SK-N-SH treated with all-trans-retinoic acid at 6 μM for 48 hours (cell line): Measurements from ENCODE around the gene ERVH48-1.

Experiments
- ATAC-seq: fragments of 200-7000 bp; cut with Tn5 transposase; 3 replicates; pipeline ENCODE4 v1.9.1; 2020; ENCODE audit warnings: mild to moderate bottlenecking, moderate library complexity
- ARNTL ChIP-seq: fragments of 450-650 bp; formaldehyde crosslinking; IDR thresholded peaks from 2 replicates; pipeline ENCODE4 v1.5.0; 2020; ENCODE audit warnings: low read depth, mild to moderate bottlenecking, moderate library complexity, borderline replicate concordance
- BACH2 ChIP-seq: fragments of 250-450 bp; sonication (Bioruptor Pico); IDR thresholded peaks from 2 replicates; pipeline ENCODE4 v1.9.0; 2021; ENCODE audit warnings: mild to moderate bottlenecking, borderline replicate concordance
- CREB5 ChIP-seq: fragments of 250-450 bp; sonication (Bioruptor Pico); IDR thresholded peaks from 2 replicates; pipeline ENCODE4 v1.5.1; 2020; ENCODE audit warnings: low read depth, mild to moderate bottlenecking, moderate library complexity
- CSDC2 ChIP-seq: fragments of 250-450 bp; sonication (Bioruptor Pico); IDR thresholded peaks from 2 replicates; pipeline ENCODE4 v1.5.0; 2020; ENCODE audit warnings: mild to moderate bottlenecking, moderate library complexity
- CSRNP3 ChIP-seq: fragments of 250-450 bp; sonication (Bioruptor Pico); IDR thresholded peaks from 2 replicates; pipeline ENCODE4 v1.5.1; 2021; ENCODE audit warnings: mild to moderate bottlenecking, moderate library complexity
- ESRRG ChIP-seq: fragments of 250-450 bp; sonication (Bioruptor Pico); IDR thresholded peaks from 2 replicates; pipeline ENCODE4 v1.6.1; 2021; ENCODE audit warnings: mild to moderate bottlenecking
- GLIS3 ChIP-seq: fragments of 250-450 bp; sonication (Bioruptor Pico); IDR thresholded peaks from 2 replicates; pipeline ENCODE4 v1.5.0; 2020; ENCODE audit warnings: mild to moderate bottlenecking, moderate library complexity
- ISL1 ChIP-seq: fragments of 250-450 bp; sonication (Bioruptor Pico); IDR thresholded peaks from 2 replicates; pipeline ENCODE4 v2.1.2; 2022; ENCODE audit warnings: mild to moderate bottlenecking, moderate library complexity
- OSR1 ChIP-seq: fragments of 250-450 bp; sonication (Bioruptor Pico); IDR thresholded peaks from 2 replicates; pipeline ENCODE4 v1.8.0; 2022; ENCODE audit warnings: moderate library complexity, mild to moderate bottlenecking, inconsistent platforms
- PATZ1 ChIP-seq: fragments of 250-450 bp; sonication (Bioruptor Pico); IDR thresholded peaks from 2 replicates; pipeline ENCODE4 v1.8.0; 2020; ENCODE audit warnings: mild to moderate bottlenecking, moderate library complexity, borderline replicate concordance
- POU6F1 ChIP-seq: fragments of 250-450 bp; sonication (Bioruptor Pico); IDR thresholded peaks from 2 replicates; pipeline ENCODE4 v1.8.0; 2021; ENCODE audit warnings: low read depth, mild to moderate bottlenecking, moderate library complexity, borderline replicate concordance
- PPARA ChIP-seq: fragments of 250-450 bp; sonication (Bioruptor Pico); IDR thresholded peaks from 2 replicates; pipeline ENCODE4 v1.5.0; 2020; ENCODE audit warnings: mild to moderate bottlenecking, borderline replicate concordance
- SNAI2 ChIP-seq: fragments of 250-450 bp; sonication (Bioruptor Pico); IDR thresholded peaks from 2 replicates; pipeline ENCODE4 v1.5.0; 2020; ENCODE audit warnings: mild to moderate bottlenecking, moderate library complexity
- TCF4 ChIP-seq: fragments of 250-450 bp; sonication (Bioruptor Pico); IDR thresholded peaks from 2 replicates; pipeline ENCODE4 v1.8.0; 2021; ENCODE audit warnings: mild to moderate bottlenecking, moderate library complexity, borderline replicate concordance
- TOX ChIP-seq: fragments of 250-450 bp; sonication (Bioruptor Pico); IDR thresholded peaks from 2 replicates; pipeline ENCODE4 v1.8.0; 2021; ENCODE audit warnings: mild to moderate bottlenecking, moderate library complexity, borderline replicate concordance
- TSHZ2 ChIP-seq: fragments of 250-450 bp; sonication (Bioruptor Pico); IDR thresholded peaks from 2 replicates; pipeline ENCODE4 v1.5.0; 2020; ENCODE audit warnings: mild to moderate bottlenecking, moderate library complexity
- ZC3H10 ChIP-seq: fragments of 250-450 bp; sonication (Bioruptor Pico); IDR thresholded peaks from 2 replicates; pipeline ENCODE4 v1.5.1; 2021; ENCODE audit warnings: mild to moderate bottlenecking, moderate library complexity
- ZFP3 ChIP-seq: fragments of 250-450 bp; sonication (Bioruptor Pico); IDR thresholded peaks from 2 replicates; pipeline ENCODE4 v1.5.0; 2020; ENCODE audit warnings: mild to moderate bottlenecking, moderate library complexity
- ZFP30 ChIP-seq: fragments of 450-650 bp; formaldehyde crosslinking; IDR thresholded peaks from 2 replicates; pipeline ENCODE4 v1.5.0; 2022; ENCODE audit warnings: mild to moderate bottlenecking, moderate library complexity
- ZNF565 ChIP-seq: fragments of 450-650 bp; formaldehyde crosslinking; conservative IDR thresholded peaks from 2 replicates; pipeline ENCODE4 v1.5.0; 2020; ENCODE audit warnings: low read depth, mild to moderate bottlenecking, moderate library complexity
- ZNF8 ChIP-seq: fragments of 450-650 bp; formaldehyde crosslinking; IDR thresholded peaks from 2 replicates; pipeline ENCODE4 v1.5.0; 2020; ENCODE audit warnings: mild to moderate bottlenecking, moderate library complexity

The ERVH48-1 gene

GRCh38 chr21:42921927-42922326 lies 3.5 kb downstream of the ERVH48-1 start:
- no peak for TF ChIP-seq PATZ1 (CRISPR knock-in tag)
- TF ChIP-seq PPARA (CRISPR knock-in tag), result no peak
- TF ChIP-seq TSHZ2 (CRISPR knock-in tag), result no peak
- TF ChIP-seq ZNF565, result no peak
- no peak for TF ChIP-seq CSDC2 (CRISPR knock-in tag)
- no peak for TF ChIP-seq GLIS3 (CRISPR knock-in tag)
- no peak for TF ChIP-seq CREB5
- no peak for TF ChIP-seq OSR1 (CRISPR knock-in tag)
- TF ChIP-seq SNAI2, result no peak
- no peak for TF ChIP-seq TCF4 (CRISPR knock-in tag)
- TF ChIP-seq BACH2, result no peak
- no peak for TF ChIP-seq ZFP30 (CRISPR knock-in tag)
- no peak for TF ChIP-seq ISL1 (CRISPR knock-in tag)
- TF ChIP-seq, all 23 proteins: peak for 0
- no peak for ATAC-seq

GRCh38 chr21:42918291-42918690 lies 7.1 kb downstream of the ERVH48-1 start:
- TF ChIP-seq ZNF8 (no peak), ZNF565 (no peak), TOX (CRISPR knock-in tag) (no peak), CSRNP3 (no peak), OSR1 (CRISPR knock-in tag) (no peak), ESRRG (no peak), GLIS3 (CRISPR knock-in tag) (no peak), ISL1 (CRISPR knock-in tag) (no peak), POU6F1 (CRISPR knock-in tag) (no peak), CREB5 (no peak), PPARA (CRISPR knock-in tag) (no peak), PATZ1 (CRISPR knock-in tag) (no peak), ZFP3 (CRISPR knock-in tag) (no peak), TCF4 (CRISPR knock-in tag) (no peak), ARNTL (CRISPR knock-in tag) (no peak), CSDC2 (CRISPR knock-in tag) (no peak), ZC3H10 (CRISPR knock-in tag) (no peak)
- no peak for ATAC-seq
